Measurements from ENCODE around the gene SGCA. TPM values are rescaled to one million over a fixed set of nuclear protein-coding genes. Genes with fewer than 3 reads are reported as not detected.

The SGCA gene
- total RNA-seq, 2 donors from 2014 or later: 0.51 to 2.6 TPM

- Histone ChIP-seq H3K27ac (ENCODE audit: low read depth, low read length) (no peak overlapping the region), H3K4me3 (ENCODE audit: low read length) (no peak overlapping the region), H3K36me3 (ENCODE audit: control insufficient read depth, insufficient read depth, low read length) (no peaks in the 10 kb centered on the region), H3K9ac (ENCODE audit: extremely low read depth, low read length, poor library complexity, severe bottlenecking) (no peak overlapping the region), H3K9me3 (ENCODE audit: control insufficient read depth, low read length) (no peaks in the 10 kb centered on the region), H3K4me1 (ENCODE audit: control insufficient read depth, insufficient read depth, low read length) (no peaks in the 10 kb centered on the region), H3K27me3 (ENCODE audit: control insufficient read depth, insufficient read depth, low read length, poor library complexity, severe bottlenecking) (no peaks in the 10 kb centered on the region)
- no peak for TF ChIP-seq CTCF (conservative IDR thresholded peaks at IDR 0.05)
- H3K27me3 Mint-ChIP-seq (ENCODE audit: insufficient read depth): peaks cover 24% of the 10 kb centered on the region
- WGBS, 2 experiments (ENCODE audit: insufficient coverage in 1 of 2, insufficient read length in 1 of 2): 92 to 98% methylated on average over 2 of the region's 2 CpGs
- no peaks in the 10 kb centered on the region for H3K9me3 Mint-ChIP-seq
- peaks cover 9% of the 10 kb centered on the region for H3K4me1 Mint-ChIP-seq
- no peak overlapping the region for H3K27ac Mint-ChIP-seq
- no peak overlapping the region for H3K4me3 Mint-ChIP-seq
- DNase-seq: no peak
- no peaks in the 10 kb centered on the region for H3K36me3 Mint-ChIP-seq (ENCODE audit: low read depth)
Measured at GRCh38 chr17:50164697-50164988, 1.2 kb upstream of the SGCA start.

- Histone ChIP-seq H3K4me1 (ENCODE audit: control insufficient read depth, insufficient read depth, low read length) (no peaks in the 10 kb centered on the region), H3K27ac (ENCODE audit: low read depth, low read length) (no peak overlapping the region), H3K27me3 (ENCODE audit: control insufficient read depth, insufficient read depth, low read length, poor library complexity, severe bottlenecking) (no peaks in the 10 kb centered on the region), H3K4me3 (ENCODE audit: low read length) (no peak overlapping the region), H3K9ac (ENCODE audit: extremely low read depth, low read length, poor library complexity, severe bottlenecking) (no peak overlapping the region), H3K36me3 (ENCODE audit: control insufficient read depth, insufficient read depth, low read length) (no peaks in the 10 kb centered on the region), H3K9me3 (ENCODE audit: control insufficient read depth, low read length) (no peaks in the 10 kb centered on the region)
- no peak for DNase-seq
- Mint-ChIP-seq H3K27me3 (ENCODE audit: insufficient read depth) (peaks cover 21% of the 10 kb centered on the region), H3K9me3 (no peaks in the 10 kb centered on the region), H3K27ac (no peak overlapping the region), H3K4me1 (peaks cover 9% of the 10 kb centered on the region), H3K4me3 (no peak overlapping the region), H3K36me3 (ENCODE audit: low read depth) (no peaks in the 10 kb centered on the region)
- 88 to 94% methylated on average over 3 to 9 of the region's 9 CpGs for WGBS, 2 experiments (ENCODE audit: insufficient coverage in 1 of 2, insufficient read length in 1 of 2)
- TF ChIP-seq CTCF (conservative IDR thresholded peaks at IDR 0.05): no peak
Measured at GRCh38 chr17:50165066-50165465, 739 bp upstream of the SGCA start.

- Mint-ChIP-seq H3K4me3 (no peak overlapping the region), H3K27me3 (ENCODE audit: insufficient read depth) (peaks cover 17% of the 10 kb centered on the region), H3K4me1 (peaks cover 9% of the 10 kb centered on the region), H3K36me3 (ENCODE audit: low read depth) (no peaks in the 10 kb centered on the region), H3K9me3 (no peaks in the 10 kb centered on the region), H3K27ac (no peak overlapping the region)
- no peak for TF ChIP-seq CTCF (conservative IDR thresholded peaks at IDR 0.05)
- H3K4me3 ChIP-seq (ENCODE audit: low read length): no peak overlapping the region
- no peaks in the 10 kb centered on the region for H3K4me1 ChIP-seq (ENCODE audit: control insufficient read depth, insufficient read depth, low read length)
- WGBS, 2 experiments (ENCODE audit: insufficient coverage in 1 of 2, insufficient read length in 1 of 2): 87 to 90% methylated on average over 3 of the region's 3 CpGs
- H3K9ac ChIP-seq (ENCODE audit: extremely low read depth, low read length, poor library complexity, severe bottlenecking): no peak overlapping the region
- no peak for DNase-seq
- H3K27me3 ChIP-seq (ENCODE audit: control insufficient read depth, insufficient read depth, low read length, poor library complexity, severe bottlenecking): no peaks in the 10 kb centered on the region
- no peaks in the 10 kb centered on the region for H3K36me3 ChIP-seq (ENCODE audit: control insufficient read depth, insufficient read depth, low read length)
- H3K27ac ChIP-seq (ENCODE audit: low read depth, low read length): no peak overlapping the region
- no peaks in the 10 kb centered on the region for H3K9me3 ChIP-seq (ENCODE audit: control insufficient read depth, low read length)
Measured at GRCh38 chr17:50165466-50165865, 339 bp upstream of the SGCA start.

All from endodermal cell (in vitro differentiated cells).